ENCODE measurements around the gene C1orf146. TPM values are rescaled to one million over a fixed set of nuclear protein-coding genes. Genes with fewer than 3 reads are reported as not detected.

The C1orf146 gene
- total and polyA plus RNA-seq, 4 donors = not detected

DNA sequence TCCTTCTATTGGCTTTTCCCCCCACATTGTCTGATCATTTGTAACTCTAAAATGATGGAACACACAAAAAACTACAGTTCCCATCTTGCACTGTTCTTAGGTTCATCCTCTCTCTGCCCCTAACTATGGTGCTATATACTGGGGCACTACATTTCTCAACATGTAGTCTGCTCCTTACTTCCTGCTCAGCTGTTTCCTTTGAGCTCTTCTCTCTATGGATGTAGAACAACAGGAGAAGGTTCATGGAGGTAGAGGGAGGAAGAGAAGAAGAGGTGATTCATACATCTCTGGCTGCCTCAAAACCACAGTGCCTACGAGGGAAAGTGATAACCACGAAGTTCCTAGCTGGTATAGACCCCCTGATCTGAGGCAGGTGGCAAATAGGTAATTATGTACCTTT lies 7.0 kb upstream of the C1orf146 start:
- no peaks in the 10 kb centered on the region for H3K36me3 ChIP-seq (ENCODE audit: control insufficient read depth in 4 of 4, insufficient read depth in 3 of 4, low read depth in 1 of 4, low read length in 3 of 4)
- H3K4me1 ChIP-seq (ENCODE audit: control insufficient read depth in 4 of 4, insufficient read depth in 4 of 4, low read length in 3 of 4) = no peaks in the 10 kb centered on the region
- no peak overlapping the region for H3K27ac ChIP-seq (ENCODE audit: low read depth in 1 of 2, low read length in 2 of 2)
- no peak overlapping the region for H3K9ac ChIP-seq (ENCODE audit: low read depth in 1 of 2, low read length in 2 of 2)
- WGBS = 69% methylated on average over 2 of the region's 2 CpGs
- no peak for TF ChIP-seq HNF4G (IDR thresholded peaks at IDR 0.05)
- TF ChIP-seq, protein P1, sequence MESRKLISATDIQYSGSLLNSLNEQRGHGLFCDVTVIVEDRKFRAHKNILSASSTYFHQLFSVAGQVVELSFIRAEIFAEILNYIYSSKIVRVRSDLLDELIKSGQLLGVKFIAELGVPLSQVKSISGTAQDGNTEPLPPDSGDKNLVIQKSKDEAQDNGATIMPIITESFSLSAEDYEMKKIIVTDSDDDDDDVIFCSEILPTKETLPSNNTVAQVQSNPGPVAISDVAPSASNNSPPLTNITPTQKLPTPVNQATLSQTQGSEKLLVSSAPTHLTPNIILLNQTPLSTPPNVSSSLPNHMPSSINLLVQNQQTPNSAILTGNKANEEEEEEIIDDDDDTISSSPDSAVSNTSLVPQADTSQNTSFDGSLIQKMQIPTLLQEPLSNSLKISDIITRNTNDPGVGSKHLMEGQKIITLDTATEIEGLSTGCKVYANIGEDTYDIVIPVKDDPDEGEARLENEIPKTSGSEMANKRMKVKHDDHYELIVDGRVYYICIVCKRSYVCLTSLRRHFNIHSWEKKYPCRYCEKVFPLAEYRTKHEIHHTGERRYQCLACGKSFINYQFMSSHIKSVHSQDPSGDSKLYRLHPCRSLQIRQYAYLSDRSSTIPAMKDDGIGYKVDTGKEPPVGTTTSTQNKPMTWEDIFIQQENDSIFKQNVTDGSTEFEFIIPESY (IDR thresholded peaks at IDR 0.05) = no peak
- no peak for TF ChIP-seq YY1 (IDR thresholded peaks at IDR 0.05)
- TF ChIP-seq SP1 (IDR thresholded peaks at IDR 0.05) = no peak
- TF ChIP-seq RXRA (IDR thresholded peaks at IDR 0.05) = no peak
- TF ChIP-seq, protein P2, sequence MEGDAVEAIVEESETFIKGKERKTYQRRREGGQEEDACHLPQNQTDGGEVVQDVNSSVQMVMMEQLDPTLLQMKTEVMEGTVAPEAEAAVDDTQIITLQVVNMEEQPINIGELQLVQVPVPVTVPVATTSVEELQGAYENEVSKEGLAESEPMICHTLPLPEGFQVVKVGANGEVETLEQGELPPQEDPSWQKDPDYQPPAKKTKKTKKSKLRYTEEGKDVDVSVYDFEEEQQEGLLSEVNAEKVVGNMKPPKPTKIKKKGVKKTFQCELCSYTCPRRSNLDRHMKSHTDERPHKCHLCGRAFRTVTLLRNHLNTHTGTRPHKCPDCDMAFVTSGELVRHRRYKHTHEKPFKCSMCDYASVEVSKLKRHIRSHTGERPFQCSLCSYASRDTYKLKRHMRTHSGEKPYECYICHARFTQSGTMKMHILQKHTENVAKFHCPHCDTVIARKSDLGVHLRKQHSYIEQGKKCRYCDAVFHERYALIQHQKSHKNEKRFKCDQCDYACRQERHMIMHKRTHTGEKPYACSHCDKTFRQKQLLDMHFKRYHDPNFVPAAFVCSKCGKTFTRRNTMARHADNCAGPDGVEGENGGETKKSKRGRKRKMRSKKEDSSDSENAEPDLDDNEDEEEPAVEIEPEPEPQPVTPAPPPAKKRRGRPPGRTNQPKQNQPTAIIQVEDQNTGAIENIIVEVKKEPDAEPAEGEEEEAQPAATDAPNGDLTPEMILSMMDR (IDR thresholded peaks at IDR 0.05; ENCODE audit: low read depth, low read length, missing input control) = no peak
- no peak for TF ChIP-seq TAF1 (conservative IDR thresholded peaks at IDR 0.05)
- TF ChIP-seq, protein P3, sequence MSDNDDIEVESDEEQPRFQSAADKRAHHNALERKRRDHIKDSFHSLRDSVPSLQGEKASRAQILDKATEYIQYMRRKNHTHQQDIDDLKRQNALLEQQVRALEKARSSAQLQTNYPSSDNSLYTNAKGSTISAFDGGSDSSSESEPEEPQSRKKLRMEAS (IDR thresholded peaks at IDR 0.05) = no peak
- TF ChIP-seq GABPA (IDR thresholded peaks at IDR 0.05 in 1 of 2, conservative IDR thresholded peaks at IDR 0.05 in 1 of 2) = no peak
- TF ChIP-seq HNF4A (conservative IDR thresholded peaks at IDR 0.05) = no peak
- TF ChIP-seq, protein P4, sequence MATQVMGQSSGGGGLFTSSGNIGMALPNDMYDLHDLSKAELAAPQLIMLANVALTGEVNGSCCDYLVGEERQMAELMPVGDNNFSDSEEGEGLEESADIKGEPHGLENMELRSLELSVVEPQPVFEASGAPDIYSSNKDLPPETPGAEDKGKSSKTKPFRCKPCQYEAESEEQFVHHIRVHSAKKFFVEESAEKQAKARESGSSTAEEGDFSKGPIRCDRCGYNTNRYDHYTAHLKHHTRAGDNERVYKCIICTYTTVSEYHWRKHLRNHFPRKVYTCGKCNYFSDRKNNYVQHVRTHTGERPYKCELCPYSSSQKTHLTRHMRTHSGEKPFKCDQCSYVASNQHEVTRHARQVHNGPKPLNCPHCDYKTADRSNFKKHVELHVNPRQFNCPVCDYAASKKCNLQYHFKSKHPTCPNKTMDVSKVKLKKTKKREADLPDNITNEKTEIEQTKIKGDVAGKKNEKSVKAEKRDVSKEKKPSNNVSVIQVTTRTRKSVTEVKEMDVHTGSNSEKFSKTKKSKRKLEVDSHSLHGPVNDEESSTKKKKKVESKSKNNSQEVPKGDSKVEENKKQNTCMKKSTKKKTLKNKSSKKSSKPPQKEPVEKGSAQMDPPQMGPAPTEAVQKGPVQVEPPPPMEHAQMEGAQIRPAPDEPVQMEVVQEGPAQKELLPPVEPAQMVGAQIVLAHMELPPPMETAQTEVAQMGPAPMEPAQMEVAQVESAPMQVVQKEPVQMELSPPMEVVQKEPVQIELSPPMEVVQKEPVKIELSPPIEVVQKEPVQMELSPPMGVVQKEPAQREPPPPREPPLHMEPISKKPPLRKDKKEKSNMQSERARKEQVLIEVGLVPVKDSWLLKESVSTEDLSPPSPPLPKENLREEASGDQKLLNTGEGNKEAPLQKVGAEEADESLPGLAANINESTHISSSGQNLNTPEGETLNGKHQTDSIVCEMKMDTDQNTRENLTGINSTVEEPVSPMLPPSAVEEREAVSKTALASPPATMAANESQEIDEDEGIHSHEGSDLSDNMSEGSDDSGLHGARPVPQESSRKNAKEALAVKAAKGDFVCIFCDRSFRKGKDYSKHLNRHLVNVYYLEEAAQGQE (IDR thresholded peaks at IDR 0.05) = no peak
- TF ChIP-seq FOXA2 (IDR thresholded peaks at IDR 0.05) = no peak
- TF ChIP-seq EGR1 (IDR thresholded peaks at IDR 0.05; ENCODE audit: low read depth in 2 of 2) = no peak
- TF ChIP-seq ATF3 (IDR thresholded peaks at IDR 0.05) = no peak
- TF ChIP-seq FOXA1 (IDR thresholded peaks at IDR 0.05) = no peak
- no peak for TF ChIP-seq RAD21 (IDR thresholded peaks at IDR 0.05)
- no peak for TF ChIP-seq JUND (IDR thresholded peaks at IDR 0.05)
- DNase-seq (ENCODE audit: low spot score) = no peak
- no peaks in the 10 kb centered on the region for H3K27me3 ChIP-seq (ENCODE audit: control insufficient read depth in 4 of 4, insufficient read depth in 4 of 4, low read length in 3 of 4)
- peaks cover 0 to 4% (median 2%) of the 10 kb centered on the region in 4 donors for H3K9me3 ChIP-seq (ENCODE audit: control insufficient read depth in 4 of 4, low read length in 3 of 4)
- no peak overlapping the region for H3K4me3 ChIP-seq (ENCODE audit: low read depth in 1 of 3, low read length in 3 of 3)
